Embryonic facial prominence (tissue), 1 donor: ENCODE measurements around the gene UBXN1.

Source experiments
- DNase-seq: peaks from one replicate; pipeline ENCODE4 v3.0.0-alpha.2; 2016; ENCODE audit errors: extremely low spot score

Gene UBXN1

GRCh38 chr11:62678770-62679696 is at the start of gene UBXN1:
Gene UBXN1, minus strand, starts transcription at chr11:62679073. Its CDS starts 150 bp downstream, at chr11:62678923.
- DNase-seq, result peak; percentile 86

GRCh38 chr11:62728171-62728988 is 49.5 kb upstream of the UBXN1 start, which contains the start of gene TTC9C:
Gene TTC9C, plus strand, starts transcription at chr11:62728486. Its CDS starts 363 bp downstream, at chr11:62728849.
- DNase-seq, result peak; percentile 82

- peak; percentile 95 for DNase-seq
These were observed 48.9 kb upstream of the UBXN1 start for GRCh38 chr11:62727872-62728170.

- peak; percentile 99 for DNase-seq
These were observed 48.4 kb upstream of the UBXN1 start, which contains the start of gene HNRNPUL2 for GRCh38 chr11:62727165-62727871. Gene HNRNPUL2, minus strand, starts transcription at chr11:62727457. Its CDS starts 301 bp downstream, at chr11:62727156.

- no peak for DNase-seq
These were observed 48.0 kb upstream of the UBXN1 start for GRCh38 chr11:62726915-62727164.

- no peak for DNase-seq
These were observed 47.5 kb upstream of the UBXN1 start for GRCh38 chr11:62726156-62726914.

- no peak for DNase-seq
These were observed 46.8 kb upstream of the UBXN1 start for GRCh38 chr11:62725646-62726045.

GRCh38 chr11:62724171-62724570 is 45.3 kb upstream of the UBXN1 start:
- DNase-seq, result no peak

GRCh38 chr11:62721994-62722393 is 43.1 kb upstream of the UBXN1 start:
- no peak for DNase-seq

- DNase-seq, result no peak
These were observed 40.6 kb upstream of the UBXN1 start for GRCh38 chr11:62719302-62719978.

- DNase-seq, result no peak
These were observed 37.9 kb upstream of the UBXN1 start for GRCh38 chr11:62716816-62717215.

- DNase-seq, result no peak
These were observed 37.3 kb upstream of the UBXN1 start for GRCh38 chr11:62716206-62716605.

GRCh38 chr11:62715150-62716130 is 36.6 kb upstream of the UBXN1 start:
- no peak for DNase-seq

- DNase-seq, result no peak
These were observed 34.5 kb upstream of the UBXN1 start for GRCh38 chr11:62713343-62713742.

GRCh38 chr11:62712861-62713260 is 34.0 kb upstream of the UBXN1 start:
- no peak for DNase-seq

GRCh38 chr11:62712276-62712812 is 33.5 kb upstream of the UBXN1 start:
- no peak for DNase-seq

- DNase-seq, result no peak
These were observed 31.1 kb upstream of the UBXN1 start for GRCh38 chr11:62710001-62710345.

- peak; percentile 98 for DNase-seq
These were observed 30.6 kb upstream of the UBXN1 start for GRCh38 chr11:62709247-62710000.

GRCh38 chr11:62708793-62709192 is 29.9 kb upstream of the UBXN1 start:
- DNase-seq, result no peak
